ENCODE measurements around the gene MEI4.
"Not testable (repeated sequence)": the region's sequence is repeated elsewhere in the genome, so short reads cannot be mapped to it uniquely, and the experiment has no call there.

The MEI4 gene

GRCh38 chr6:77666846-77667245 lies 14.0 kb downstream of the MEI4 start:
- no peak for DNase-seq
- in situ Hi-C loops (cut with MboI; ENCODE audit: low pct_unique_long_range_greater_than_20kb, low sequenced_read_pairs), result no loop called here

- no peak for DNase-seq
- in situ Hi-C loops (cut with MboI; ENCODE audit: low pct_unique_long_range_greater_than_20kb, low sequenced_read_pairs), result no loop called here
Observed at GRCh38 chr6:77669913-77670312, 17.1 kb downstream of the MEI4 start.

GRCh38 chr6:77674211-77674610 lies 21.4 kb downstream of the MEI4 start:
- in situ Hi-C loops (cut with MboI; ENCODE audit: low pct_unique_long_range_greater_than_20kb, low sequenced_read_pairs), result no loop called here
- no peak for DNase-seq

DNA sequence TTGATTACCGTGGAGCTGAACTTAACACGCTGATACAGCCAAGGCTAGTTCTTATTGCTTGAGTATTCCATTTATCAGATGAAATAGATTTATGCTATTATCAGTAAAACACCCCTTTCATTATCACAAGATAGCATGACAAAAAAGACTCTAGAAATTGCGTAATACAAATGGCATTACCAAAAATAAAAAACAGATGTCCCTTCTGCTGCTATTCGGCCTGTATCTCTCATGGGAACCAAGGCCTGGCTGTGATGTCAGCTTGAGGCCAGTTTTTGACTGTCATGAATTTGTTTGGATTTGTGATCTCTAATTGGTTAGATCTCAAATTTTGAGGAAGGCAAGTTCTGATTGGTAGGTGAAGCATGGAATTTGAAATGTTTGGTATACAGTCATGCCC lies 25.2 kb downstream of the MEI4 start:
- in situ Hi-C loops (cut with MboI; ENCODE audit: low pct_unique_long_range_greater_than_20kb, low sequenced_read_pairs), result no loop called here
- no peak for DNase-seq

DNA sequence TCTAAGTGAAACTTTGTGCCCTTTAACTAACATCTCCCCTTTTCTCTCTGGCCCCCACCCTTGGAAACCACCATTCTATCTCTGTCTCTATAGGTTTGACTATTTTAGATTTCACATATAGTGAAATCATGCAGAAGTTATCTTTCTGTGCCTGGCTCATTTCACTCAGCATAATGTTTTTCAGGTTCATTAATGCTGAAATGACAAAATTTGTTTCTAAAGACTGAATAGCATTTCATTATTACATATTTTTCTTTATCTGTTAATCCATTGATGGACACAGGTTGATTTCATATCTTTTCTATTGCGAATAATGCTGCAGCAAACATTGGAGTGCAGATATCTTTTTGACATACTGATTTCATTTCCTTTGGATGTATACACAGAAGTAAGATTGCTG lies 30.7 kb downstream of the MEI4 start:
- DNase-seq, result no peak
- in situ Hi-C loops (cut with MboI; ENCODE audit: low pct_unique_long_range_greater_than_20kb, low sequenced_read_pairs), result no loop called here

DNA sequence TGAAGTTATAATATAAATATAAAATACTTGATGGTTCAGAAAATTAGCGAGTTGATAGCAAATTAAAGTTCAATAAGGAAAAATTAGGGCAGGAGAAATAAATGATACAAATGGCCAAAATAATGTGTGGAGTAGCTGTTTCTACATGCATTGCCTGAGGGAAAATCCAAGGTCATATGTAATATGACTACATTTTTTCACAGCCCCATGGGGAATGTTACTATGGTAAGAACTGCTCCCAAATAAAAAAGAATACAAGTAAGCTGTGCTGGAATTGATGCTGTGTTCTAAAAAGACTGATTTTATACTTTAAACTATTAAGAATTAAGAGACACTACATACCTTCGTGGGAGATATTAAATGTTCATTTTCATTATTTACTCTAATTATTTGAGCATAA lies 34.1 kb downstream of the MEI4 start:
- in situ Hi-C loops (cut with MboI; ENCODE audit: low pct_unique_long_range_greater_than_20kb, low sequenced_read_pairs), result no loop called here
- no peak for DNase-seq

GRCh38 chr6:77688649-77689048 lies 35.8 kb downstream of the MEI4 start:
- in situ Hi-C loops (cut with MboI; ENCODE audit: low pct_unique_long_range_greater_than_20kb, low sequenced_read_pairs), result no loop called here
- no peak for DNase-seq

- DNase-seq; in situ Hi-C loops (cut with MboI; ENCODE audit: low pct_unique_long_range_greater_than_20kb, low sequenced_read_pairs): not testable (repeated sequence)
Observed at GRCh38 chr6:77700095-77700494, 47.3 kb downstream of the MEI4 start.

GRCh38 chr6:77707603-77708002 lies 54.8 kb downstream of the MEI4 start:
- in situ Hi-C loops (cut with MboI; ENCODE audit: low pct_unique_long_range_greater_than_20kb, low sequenced_read_pairs), result no loop called here
- no peak for DNase-seq

- in situ Hi-C loops (cut with MboI; ENCODE audit: low pct_unique_long_range_greater_than_20kb, low sequenced_read_pairs), result no loop called here
- no peak for DNase-seq
Observed at GRCh38 chr6:77715588-77715987, 62.7 kb downstream of the MEI4 start.

DNA sequence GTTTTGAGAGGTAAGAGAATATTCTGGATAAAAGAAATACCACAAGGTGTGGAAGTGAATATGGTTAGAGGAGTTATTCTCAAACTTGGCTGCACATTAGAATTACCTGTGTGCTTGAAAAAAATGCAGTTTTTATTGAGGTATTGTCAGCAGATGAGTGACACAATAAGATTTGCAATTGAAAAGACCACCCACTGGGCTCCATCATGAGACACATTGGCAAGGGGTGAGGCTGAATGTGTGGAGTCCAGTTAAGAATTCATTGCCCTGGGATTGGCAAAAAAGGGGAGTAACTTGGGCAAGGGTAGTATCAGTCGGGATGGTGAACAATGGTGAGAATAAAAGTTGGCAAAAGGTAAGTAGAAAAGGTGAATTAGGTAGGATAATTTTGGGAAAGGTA lies 63.5 kb downstream of the MEI4 start:
- no peak for DNase-seq
- in situ Hi-C loops (cut with MboI; ENCODE audit: low pct_unique_long_range_greater_than_20kb, low sequenced_read_pairs), result no loop called here

DNA sequence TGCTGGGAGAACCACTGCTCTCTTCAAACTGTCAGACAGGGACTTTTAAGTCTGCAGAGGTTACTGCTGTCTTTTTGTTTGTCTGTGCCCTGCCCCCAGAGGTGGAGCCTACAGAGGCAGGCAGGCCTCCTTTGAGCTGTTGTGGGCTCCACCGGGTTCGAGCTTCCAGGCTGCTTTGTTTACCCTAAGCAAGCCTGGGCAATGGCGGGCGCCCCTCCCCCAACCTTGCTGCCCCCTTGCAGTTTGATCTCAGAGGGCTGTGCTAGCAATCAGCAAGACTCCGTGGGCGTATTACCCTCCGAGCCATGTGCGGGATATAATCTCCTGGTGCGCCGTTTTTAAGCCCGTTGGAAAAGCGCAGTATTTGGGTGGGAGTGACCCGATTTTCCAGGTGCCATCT lies 83.2 kb downstream of the MEI4 start:
- in situ Hi-C loops (cut with MboI; ENCODE audit: low pct_unique_long_range_greater_than_20kb, low sequenced_read_pairs); DNase-seq: not testable (repeated sequence)

DNA sequence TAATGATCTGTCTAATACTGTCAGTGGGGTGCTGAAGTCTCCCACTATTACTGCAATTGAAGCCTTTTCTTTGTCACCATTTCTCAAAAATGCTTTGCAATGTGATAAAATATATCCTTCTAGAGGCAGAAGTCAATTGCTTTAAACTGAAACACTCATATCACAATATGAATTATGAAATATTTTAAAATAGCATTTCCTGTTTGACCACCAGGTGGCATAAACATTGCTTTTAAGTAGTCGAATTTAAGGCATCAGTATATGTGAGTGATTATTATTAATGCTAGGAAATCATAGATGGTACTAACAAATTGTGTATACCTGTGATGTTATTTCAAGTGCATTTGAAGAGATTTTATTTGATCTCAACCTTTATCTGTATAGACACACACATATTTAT lies 87.5 kb downstream of the MEI4 start:
- in situ Hi-C loops (cut with MboI; ENCODE audit: low pct_unique_long_range_greater_than_20kb, low sequenced_read_pairs), result no loop called here

DNA sequence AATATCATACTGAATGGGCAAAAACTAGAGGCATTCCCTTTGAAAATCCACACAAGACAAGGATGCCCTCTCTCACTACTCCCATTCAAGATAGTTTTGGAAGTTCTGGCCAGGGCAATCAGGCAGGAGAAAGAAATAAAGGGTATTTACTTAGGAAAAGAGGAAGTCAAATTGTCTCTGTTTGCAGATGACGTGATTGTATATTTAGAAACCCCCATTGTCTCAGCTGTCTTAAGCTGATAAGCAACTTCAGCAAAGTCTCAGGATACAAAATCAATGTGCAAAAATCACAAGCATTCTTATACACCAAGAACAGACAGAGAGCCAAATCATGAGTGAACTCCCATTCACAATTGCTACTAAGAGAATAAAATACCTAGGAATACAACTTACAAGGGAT lies 99.3 kb downstream of the MEI4 start:
- peak; percentile 1 for DNase-seq
- in situ Hi-C loops (cut with MboI; ENCODE audit: low pct_unique_long_range_greater_than_20kb, low sequenced_read_pairs), result not testable (repeated sequence)

More for the DNA sequence above, 87.5 kb downstream of the MEI4 start:
- peak; percentile 3 for DNase-seq

- in situ Hi-C loops (cut with MboI; ENCODE audit: low pct_unique_long_range_greater_than_20kb, low sequenced_read_pairs), result no loop called here
- DNase-seq, result no peak
Observed at GRCh38 chr6:77762386-77762785, 109.5 kb downstream of the MEI4 start.

- DNase-seq, result no peak
- in situ Hi-C loops (cut with MboI; ENCODE audit: low pct_unique_long_range_greater_than_20kb, low sequenced_read_pairs), result no loop called here
Observed at GRCh38 chr6:77763124-77763523, 110.3 kb downstream of the MEI4 start.

GRCh38 chr6:77764364-77764763 lies 111.5 kb downstream of the MEI4 start:
- no peak for DNase-seq
- in situ Hi-C loops (cut with MboI; ENCODE audit: low pct_unique_long_range_greater_than_20kb, low sequenced_read_pairs), result no loop called here

DNA sequence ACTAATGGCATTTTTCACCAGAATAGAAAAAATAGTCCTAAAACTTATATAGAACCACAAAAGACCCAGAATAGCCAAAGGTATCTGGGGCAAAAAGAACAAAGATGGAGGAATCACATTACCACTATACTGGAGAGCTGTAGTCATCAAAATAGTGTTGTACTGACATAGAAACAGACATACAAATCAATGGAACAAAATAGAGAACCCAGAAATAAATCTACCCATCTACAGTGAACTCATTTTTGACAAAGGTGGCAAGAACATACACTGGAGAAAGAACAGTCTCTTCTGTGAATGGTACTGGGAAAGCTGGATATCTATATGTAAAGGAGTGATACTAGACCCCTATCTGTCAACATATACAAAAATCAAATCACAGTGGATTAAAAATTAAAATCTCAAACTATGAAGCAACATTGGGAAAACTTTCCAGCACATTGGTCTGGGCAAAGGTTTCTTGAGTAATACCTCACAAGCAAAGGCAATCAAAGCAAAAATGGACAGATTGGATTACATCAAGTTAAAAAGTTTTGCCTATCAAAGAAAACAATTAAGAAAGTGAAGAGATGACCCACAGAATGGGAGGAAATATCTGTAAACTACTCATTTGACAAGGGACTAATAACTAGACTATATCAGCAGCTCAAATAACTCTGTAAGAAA lies 120.5 kb downstream of the MEI4 start:
- DNase-seq, result no peak
- in situ Hi-C loops (cut with MboI; ENCODE audit: low pct_unique_long_range_greater_than_20kb, low sequenced_read_pairs), result no loop called here

GRCh38 chr6:77774457-77774856 lies 121.6 kb downstream of the MEI4 start:
- in situ Hi-C loops (cut with MboI; ENCODE audit: low pct_unique_long_range_greater_than_20kb, low sequenced_read_pairs), result no loop called here
- no peak for DNase-seq

DNA sequence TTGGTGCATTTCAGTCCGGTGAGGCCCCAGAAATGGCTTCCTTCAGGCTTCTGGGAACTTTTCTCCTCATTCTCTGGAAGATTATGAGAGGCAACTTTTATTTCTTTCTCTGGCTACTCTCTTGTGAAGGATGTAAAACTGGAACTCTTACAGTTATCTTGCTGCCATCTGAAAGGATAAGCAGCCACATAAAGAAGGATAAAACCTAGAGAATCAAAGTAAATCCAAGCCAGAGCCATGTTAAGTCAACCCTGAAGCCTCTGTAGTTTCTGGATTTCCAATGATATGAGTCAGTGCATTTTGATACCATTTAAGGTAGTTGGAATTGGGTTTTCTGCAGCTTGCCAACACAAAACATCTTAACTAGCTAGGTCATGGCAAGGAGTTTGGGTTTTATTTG lies 123.6 kb downstream of the MEI4 start:
- in situ Hi-C loops (cut with MboI; ENCODE audit: low pct_unique_long_range_greater_than_20kb, low sequenced_read_pairs), result no loop called here
- no peak for DNase-seq

DNA sequence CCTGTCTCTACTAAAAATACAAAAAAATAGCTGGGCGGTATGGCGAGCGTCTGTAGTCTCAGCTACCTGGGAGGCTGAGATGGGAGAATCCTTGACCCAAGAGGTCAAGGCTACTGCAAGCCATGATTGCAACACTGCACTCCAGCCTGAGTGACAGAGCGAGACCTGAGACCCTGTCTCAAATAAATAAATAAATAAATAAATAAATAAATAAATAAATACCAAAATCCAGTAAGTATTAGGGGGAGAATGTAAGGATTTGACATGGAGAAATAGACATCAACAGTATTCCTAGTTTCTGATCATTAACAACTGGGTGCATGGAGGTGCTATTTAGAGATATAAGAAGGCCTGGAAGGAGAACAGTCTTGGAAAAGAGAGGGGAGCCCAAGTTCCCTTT lies 125.7 kb downstream of the MEI4 start:
- in situ Hi-C loops (cut with MboI; ENCODE audit: low pct_unique_long_range_greater_than_20kb, low sequenced_read_pairs), result no loop called here
- no peak for DNase-seq

All from KBM-7 (cell line).